DLD1 (cell line): ENCODE results near the gene HS3ST1.

Source experiments
- in situ Hi-C: cut with HindIII; loops from 2 replicates; pipeline ENCODE4 v1.10.0; 2017; ENCODE audit warnings: low sequenced_read_pairs

Gene HS3ST1

GRCh38 chr4:11435557-11435956 lies 6.9 kb upstream of the HS3ST1 start:
- in situ Hi-C loops = no loop called here

GRCh38 chr4:11431111-11431510 lies 2.4 kb upstream of the HS3ST1 start:
- in situ Hi-C loops = no loop called here

- in situ Hi-C loops = no loop called here
Measured at GRCh38 chr4:11430536-11430935, 1.8 kb upstream of the HS3ST1 start.

- in situ Hi-C loops = no loop called here
Measured at GRCh38 chr4:11429699-11430045, 978 bp upstream of the HS3ST1 start.

- in situ Hi-C loops = no loop called here
Measured at GRCh38 chr4:11428899-11429698, 405 bp upstream of the HS3ST1 start.

- in situ Hi-C loops = no loop called here
Measured at GRCh38 chr4:11427121-11427996, 1.3 kb downstream of the HS3ST1 start.

- in situ Hi-C loops = no loop called here
Measured at GRCh38 chr4:11426731-11427120, 2.0 kb downstream of the HS3ST1 start.

GRCh38 chr4:11426003-11426402 lies 2.7 kb downstream of the HS3ST1 start:
- in situ Hi-C loops = no loop called here

- in situ Hi-C loops = no loop called here
Measured at GRCh38 chr4:11424856-11425255, 3.8 kb downstream of the HS3ST1 start.

- in situ Hi-C loops = no loop called here
Measured at GRCh38 chr4:11424000-11424399, 4.7 kb downstream of the HS3ST1 start.

- in situ Hi-C loops = no loop called here
Measured at GRCh38 chr4:11423465-11423864, 5.2 kb downstream of the HS3ST1 start.

- in situ Hi-C loops = no loop called here
Measured at GRCh38 chr4:11421116-11421515, 7.6 kb downstream of the HS3ST1 start.

GRCh38 chr4:11420327-11420726 lies 8.4 kb downstream of the HS3ST1 start:
- in situ Hi-C loops = no loop called here

GRCh38 chr4:11418610-11419009 lies 10.1 kb downstream of the HS3ST1 start:
- in situ Hi-C loops = no loop called here

GRCh38 chr4:11416767-11417113 lies 12.0 kb downstream of the HS3ST1 start:
- in situ Hi-C loops = no loop called here

- in situ Hi-C loops = no loop called here
Measured at GRCh38 chr4:11416071-11416766, 12.5 kb downstream of the HS3ST1 start.

- in situ Hi-C loops = no loop called here
Measured at GRCh38 chr4:11415409-11416070, 13.2 kb downstream of the HS3ST1 start.

GRCh38 chr4:11412211-11412610 lies 16.5 kb downstream of the HS3ST1 start:
- in situ Hi-C loops = no loop called here

GRCh38 chr4:11409632-11410031 lies 19.1 kb downstream of the HS3ST1 start:
- in situ Hi-C loops = no loop called here

- in situ Hi-C loops = no loop called here
Measured at GRCh38 chr4:11408233-11408967, 20.3 kb downstream of the HS3ST1 start.
